ENCODE results near the gene ABLIM3.

ABLIM3 gene

DNA sequence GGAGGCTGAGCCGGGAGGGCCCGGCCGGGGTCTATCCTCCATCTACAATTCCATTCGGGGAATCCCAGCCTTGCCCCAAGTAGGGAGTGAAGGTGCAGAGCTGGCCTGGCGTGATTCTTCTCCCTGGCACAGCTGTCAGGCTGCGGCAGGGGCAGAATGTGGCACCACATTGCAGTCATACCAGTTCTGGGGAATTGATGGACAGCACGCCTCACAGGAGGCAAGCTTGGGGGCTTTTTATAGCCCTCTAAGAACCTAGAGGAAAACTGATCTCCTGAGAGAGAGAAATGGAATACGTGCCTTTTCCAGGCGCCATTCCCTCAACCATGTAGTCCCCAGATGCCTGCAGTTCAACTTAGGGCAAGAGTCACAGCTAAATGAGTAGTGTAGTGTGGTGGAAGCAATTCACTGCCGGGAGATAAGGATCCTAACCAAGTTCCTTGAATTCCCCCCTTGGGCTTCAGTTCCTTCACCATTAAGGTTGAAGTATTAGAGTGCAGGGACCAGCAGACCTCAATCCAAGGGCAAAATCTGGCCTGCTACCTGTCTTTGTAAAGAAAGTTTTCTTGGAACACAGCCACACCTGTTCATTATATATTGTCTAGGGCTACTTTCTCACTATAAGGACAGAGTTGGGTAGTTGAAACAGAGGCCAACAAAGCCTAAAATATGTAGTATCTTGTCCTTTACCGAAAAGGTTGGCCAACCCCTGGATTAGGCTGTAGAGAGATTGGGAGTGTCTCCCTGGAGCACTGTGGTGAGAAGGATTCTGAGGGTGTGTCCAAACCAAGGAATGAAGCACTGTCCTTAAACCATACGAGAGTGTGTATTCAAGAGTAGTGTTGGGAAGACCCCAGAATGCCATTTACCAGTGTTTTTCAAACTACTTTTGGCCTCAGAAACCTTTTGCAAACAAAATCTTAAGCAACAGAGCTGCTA is 141.0 kb downstream of the ABLIM3 start:
- no peak for DNase-seq (ENCODE audit: low spot score)

GRCh38 chr5:149282966-149283332 is 141.7 kb downstream of the ABLIM3 start:
- DNase-seq (ENCODE audit: low spot score) = no peak

DNA sequence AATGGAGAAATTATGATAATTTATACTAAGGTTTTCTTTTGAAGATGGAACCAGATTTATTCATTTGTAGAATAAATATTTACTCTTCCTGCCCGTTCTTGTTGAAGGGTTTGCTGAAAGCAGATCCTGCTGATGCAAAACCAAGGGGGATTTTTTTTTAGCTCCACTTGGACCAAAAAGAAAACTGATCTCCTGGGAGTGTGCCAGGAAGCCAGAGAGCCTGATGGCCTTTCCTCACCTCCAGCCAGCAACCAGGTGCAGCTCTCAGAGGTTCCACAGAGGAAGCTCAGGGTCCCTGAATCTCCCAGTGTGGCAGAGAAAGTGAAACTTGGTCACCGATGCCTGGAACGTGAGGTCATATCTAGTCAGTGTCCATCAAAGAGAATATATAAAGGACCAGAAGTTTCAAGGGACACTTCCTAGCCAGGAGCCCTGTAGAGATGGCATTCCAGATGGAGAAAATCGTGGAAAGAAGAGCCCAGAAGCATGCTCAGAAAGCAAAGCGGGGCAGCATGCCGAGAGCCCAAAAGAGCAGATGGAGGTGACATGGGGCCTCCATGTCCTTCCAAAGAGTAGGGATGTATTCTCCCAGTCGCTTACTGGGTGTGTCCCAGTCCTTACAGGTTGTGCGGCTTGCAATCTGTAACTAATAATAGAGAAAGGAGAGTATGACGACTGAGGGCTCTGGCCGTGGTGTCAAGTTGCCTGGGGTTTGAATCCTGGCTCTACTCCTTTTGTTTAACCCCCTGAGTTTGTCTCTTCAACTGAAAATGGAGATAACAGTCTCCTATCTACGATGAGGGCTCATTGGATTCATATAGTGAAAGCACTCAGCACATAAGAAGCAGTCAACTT is 142.6 kb downstream of the ABLIM3 start:
- peak; percentile 28 for DNase-seq (ENCODE audit: low spot score)

DNA sequence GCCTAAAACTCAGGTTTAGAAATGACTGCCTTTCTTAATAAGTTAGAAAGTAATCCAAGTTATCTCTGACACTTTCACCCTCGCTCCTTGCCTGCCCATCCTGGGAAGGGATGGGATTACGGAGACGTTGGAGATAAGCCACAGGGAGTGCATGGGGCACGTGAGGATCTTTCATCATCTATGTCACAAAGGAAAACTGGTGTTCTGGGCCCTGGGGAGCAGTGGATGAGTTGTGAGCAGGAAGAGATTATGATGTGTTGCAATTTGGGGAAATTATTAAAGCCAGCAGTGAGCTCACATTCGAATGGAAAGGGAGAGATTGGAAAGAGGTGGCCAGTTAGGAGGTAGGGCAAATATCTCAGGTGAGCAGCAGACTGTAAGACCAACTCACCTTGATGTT is 143.2 kb downstream of the ABLIM3 start:
- DNase-seq (ENCODE audit: low spot score) = peak; percentile 68

GRCh38 chr5:149285153-149285552 is 143.9 kb downstream of the ABLIM3 start:
- no peak for DNase-seq (ENCODE audit: low spot score)

DNA sequence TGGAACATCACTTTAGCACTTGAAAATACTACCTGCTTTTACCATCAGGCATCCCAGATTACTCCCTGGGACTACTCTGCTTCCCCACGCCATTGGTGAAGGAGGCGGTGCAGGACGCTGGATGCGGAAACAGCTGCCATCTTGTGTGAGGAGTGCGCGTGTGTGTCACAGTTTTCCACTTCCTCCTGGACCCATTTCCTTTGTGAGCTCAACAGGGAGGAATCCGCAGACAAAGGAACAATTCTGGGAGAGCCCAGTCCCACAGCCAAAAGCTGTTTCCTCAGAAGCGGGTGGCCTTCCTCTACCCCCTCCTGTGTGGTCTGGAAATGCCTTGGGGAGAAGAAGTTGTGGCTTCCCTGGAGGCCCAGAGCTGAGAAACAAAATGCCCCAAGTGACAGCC is 147.1 kb downstream of the ABLIM3 start:
- no peak for DNase-seq (ENCODE audit: low spot score)

DNA sequence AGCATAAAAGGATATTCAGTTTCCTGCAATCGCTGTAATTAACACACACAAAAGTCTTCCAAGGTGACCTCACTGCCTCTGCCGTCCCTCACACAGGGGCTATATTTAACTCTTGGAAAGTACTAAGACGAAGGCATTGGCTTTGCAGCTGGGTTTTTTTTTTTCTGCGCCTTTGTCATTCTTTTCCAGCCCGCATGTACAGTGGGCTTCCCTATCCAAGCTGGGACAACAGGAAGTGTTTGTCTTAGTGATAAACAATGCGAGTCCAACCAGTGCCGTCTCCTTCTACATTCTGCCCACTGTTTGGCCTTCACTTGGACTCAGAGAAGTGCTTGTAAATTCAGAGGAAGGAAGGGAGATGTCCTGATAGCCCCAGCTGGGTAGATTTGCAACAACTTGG is 148.0 kb downstream of the ABLIM3 start:
- DNase-seq (ENCODE audit: low spot score) = no peak

- no peak for DNase-seq (ENCODE audit: low spot score)
These were observed 153.9 kb downstream of the ABLIM3 start for GRCh38 chr5:149294872-149295829.

- DNase-seq (ENCODE audit: low spot score) = no peak
These were observed 156.2 kb downstream of the ABLIM3 start for GRCh38 chr5:149297340-149298025.

DNA sequence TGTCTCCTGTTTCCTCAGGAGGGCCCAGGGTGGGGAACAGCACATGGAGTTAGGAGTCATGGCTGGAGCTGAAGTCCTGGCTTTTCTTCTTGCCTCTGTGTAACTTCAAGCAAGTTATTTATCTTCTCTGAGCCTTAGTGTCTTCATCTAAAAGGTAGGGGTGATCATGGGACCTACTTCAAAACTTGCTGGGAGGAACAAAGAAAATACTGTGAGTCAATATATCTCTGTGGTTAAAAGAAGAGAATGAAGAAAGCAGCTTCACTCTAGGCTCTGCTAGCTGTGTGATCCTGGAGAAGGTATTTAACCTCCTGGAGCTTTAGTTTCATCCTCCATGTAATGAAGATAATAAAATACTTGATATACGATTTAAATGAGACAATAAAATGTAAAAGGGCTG is 156.9 kb downstream of the ABLIM3 start:
- no peak for DNase-seq (ENCODE audit: low spot score)

DNA sequence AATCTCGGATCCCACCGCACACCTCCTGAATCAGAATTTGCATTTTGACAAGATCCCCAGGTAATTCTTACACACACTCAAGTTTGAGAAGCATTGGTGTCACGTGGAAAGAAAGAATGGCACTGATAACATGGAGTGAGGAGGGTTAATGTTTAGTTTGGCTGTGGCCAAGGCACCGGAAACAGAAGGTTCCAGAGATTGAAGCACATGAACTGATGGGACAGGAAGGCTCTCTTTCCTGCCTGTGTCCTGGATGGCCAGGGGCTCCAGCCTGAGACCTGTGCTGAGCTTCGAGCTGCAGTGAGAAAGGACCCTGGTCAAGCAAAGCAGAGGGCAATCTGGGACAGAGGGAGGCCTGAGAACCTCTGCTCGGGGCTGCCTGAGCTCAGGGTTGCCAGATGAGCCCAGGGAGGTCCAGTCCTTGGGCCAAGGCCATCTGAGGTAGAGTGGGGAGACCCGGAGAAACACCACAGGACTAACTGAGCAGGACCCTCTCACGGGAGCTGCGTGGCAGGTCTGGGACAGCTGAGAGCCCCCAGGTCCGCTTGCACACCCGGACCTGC is 157.6 kb downstream of the ABLIM3 start:
- DNase-seq (ENCODE audit: low spot score) = no peak

GRCh38 chr5:149299451-149300054 is 158.3 kb downstream of the ABLIM3 start:
- no peak for DNase-seq (ENCODE audit: low spot score)

DNA sequence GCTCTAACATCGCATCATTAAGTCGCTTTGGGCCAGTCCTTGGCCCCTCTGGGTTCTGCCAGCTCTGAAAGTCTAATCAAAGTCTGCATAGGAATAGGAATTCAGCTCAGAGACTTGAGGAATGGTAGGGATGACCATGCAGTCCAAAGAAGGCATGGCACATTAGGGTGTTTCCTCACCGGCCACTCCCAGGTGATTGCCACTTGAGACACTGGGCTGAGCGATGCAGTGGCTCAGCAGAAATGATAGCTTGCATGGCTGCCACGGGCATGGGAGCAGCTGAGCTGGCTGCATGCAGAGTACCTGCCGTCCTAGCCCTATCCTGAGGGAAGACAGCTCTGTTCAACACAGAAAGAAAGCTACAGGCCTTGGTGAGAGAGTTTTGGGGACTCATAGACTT is 159.1 kb downstream of the ABLIM3 start:
- DNase-seq (ENCODE audit: low spot score) = no peak

GRCh38 chr5:149301049-149301743 is 159.9 kb downstream of the ABLIM3 start:
- DNase-seq (ENCODE audit: low spot score) = no peak

DNA sequence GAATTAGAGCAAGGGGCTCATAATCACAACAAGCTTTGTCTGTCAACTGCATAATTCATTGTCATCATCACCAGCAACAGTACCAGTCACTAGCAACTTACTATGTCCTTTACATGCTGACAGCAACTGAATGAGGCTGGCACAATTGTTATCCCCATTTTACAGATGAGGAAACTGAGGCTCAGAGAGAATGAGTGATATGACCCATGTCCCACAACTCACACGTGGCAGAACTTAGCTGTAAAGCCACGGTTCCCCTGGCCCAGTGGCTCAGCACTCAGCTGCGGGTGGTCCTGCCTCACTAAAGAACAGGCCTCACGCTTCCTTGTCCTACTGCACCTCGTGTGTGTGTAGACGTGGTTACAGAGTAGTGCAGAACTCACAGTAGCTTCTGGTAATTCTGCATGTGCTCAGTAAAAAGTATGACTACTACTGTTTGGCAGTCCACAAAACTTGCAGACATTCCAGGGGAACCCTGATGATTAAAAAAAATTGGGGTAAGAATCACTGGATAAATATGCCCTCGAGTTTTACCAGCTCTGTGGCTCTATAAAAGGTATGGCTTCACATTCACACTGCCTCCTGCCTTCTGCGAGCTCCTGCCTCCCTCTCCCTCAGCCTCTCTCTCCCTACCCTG is 160.6 kb downstream of the ABLIM3 start:
- peak; percentile 62 for DNase-seq (ENCODE audit: low spot score)

DNA sequence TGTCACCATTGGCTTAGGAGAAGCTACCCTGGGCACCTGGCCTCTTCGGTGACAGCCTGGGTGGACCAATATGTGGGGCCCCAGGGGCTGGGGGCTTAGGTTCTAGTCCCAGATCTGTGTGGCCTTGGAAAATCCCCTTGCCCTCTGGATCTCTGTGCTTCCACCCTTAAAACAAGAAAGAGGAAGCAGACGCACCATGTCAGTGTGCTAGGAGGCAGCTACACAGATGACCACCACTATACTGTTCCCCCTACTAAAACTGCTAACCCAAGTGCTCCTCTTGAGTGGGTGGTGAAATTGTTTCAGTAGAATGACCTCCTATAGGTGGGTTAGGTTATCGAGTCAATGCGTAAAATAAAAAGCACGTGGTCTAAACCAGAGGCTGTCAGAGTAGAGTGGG is 161.3 kb downstream of the ABLIM3 start:
- DNase-seq (ENCODE audit: low spot score) = no peak

- DNase-seq (ENCODE audit: low spot score) = no peak
These were observed 161.9 kb downstream of the ABLIM3 start for GRCh38 chr5:149303210-149303609.

DNA sequence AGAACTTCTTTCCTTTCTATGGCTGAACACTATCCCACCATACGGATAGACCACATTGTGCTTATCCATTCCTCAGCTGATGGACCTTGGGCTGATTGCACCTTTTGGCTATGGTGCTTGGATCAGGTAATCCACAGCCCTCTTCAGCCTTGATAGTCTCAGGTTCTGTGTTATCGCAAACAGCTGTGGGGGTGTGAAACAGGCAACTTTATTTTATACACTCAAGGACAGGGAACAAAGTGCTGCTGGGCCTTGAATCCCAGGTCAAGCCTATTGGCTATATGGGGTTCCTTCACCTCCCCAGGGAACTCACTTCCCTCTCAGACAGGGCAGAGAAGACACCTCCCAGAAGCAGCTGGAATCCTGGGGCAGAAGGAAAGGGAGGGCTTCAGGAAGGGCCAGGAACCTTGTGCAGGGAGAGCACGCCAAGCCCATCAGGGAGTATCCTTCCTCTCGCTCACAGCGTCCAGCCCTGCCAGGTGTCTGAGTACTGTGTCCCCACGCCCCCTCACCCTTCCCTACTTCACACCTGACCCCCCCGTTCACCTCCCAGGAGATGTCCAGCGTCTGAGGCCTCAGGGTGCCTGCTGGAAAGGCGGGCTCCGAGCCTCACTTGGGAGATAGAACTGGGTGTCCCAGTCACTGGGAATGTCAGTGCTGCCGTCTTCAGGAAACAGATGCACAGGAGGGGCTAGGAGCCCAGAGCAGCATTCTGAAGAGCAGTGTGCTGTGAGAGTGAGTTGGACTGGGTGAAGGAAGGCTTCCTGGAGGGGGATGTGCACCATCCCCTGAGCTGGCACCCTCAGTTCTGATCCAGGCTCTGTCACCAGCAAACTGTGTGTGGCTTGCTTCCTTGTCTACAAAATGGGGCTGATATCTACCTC is 163.1 kb downstream of the ABLIM3 start:
- DNase-seq (ENCODE audit: low spot score) = no peak

Measured in GM03348 (cell line).